C4-2B (cell line): ENCODE results near the gene TSPAN12.

Experiments used
- ZFX ChIP-seq: fragments of 450-650 bp; IDR thresholded peaks from 2 replicates; pipeline ENCODE4 v1.6.1; 2017
- TF ChIP-seq, protein P1 (sequence below): fragments of 450-650 bp; conservative IDR thresholded peaks from 2 replicates; pipeline ENCODE4 v1.5.1; 2017; ENCODE audit warnings: mild to moderate bottlenecking

DNA sequence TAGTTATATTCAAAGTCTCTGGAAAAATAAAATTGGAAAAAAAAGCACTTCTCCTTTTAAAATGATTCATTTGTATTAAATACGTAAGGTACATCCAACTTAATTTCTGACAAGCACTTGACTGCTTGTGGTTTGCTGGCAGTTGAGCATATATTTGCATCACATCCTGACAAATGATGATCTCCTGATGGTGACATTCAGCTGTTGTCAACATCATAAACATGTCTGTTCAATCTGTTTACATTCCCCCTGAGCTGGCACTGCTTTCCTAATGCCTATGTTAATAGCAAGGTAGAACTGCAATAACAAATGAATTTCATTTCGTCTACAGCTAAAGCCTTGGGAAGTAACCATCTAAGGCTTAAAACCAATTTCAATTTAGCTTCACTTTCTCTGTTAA, 24.4 kb downstream of the TSPAN12 start:
- TF ChIP-seq, protein P1, sequence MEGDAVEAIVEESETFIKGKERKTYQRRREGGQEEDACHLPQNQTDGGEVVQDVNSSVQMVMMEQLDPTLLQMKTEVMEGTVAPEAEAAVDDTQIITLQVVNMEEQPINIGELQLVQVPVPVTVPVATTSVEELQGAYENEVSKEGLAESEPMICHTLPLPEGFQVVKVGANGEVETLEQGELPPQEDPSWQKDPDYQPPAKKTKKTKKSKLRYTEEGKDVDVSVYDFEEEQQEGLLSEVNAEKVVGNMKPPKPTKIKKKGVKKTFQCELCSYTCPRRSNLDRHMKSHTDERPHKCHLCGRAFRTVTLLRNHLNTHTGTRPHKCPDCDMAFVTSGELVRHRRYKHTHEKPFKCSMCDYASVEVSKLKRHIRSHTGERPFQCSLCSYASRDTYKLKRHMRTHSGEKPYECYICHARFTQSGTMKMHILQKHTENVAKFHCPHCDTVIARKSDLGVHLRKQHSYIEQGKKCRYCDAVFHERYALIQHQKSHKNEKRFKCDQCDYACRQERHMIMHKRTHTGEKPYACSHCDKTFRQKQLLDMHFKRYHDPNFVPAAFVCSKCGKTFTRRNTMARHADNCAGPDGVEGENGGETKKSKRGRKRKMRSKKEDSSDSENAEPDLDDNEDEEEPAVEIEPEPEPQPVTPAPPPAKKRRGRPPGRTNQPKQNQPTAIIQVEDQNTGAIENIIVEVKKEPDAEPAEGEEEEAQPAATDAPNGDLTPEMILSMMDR = no peak
- TF ChIP-seq ZFX = no peak
